Spinal cord (tissue), 10 donors: Measurements from ENCODE around the gene USP3. TPM values are rescaled to one million over a fixed set of nuclear protein-coding genes. Genes with fewer than 3 reads are reported as not detected.
A peak's percentile ranks its signal among the peaks of the same experiment; 100 is the strongest.

Experiments used
- DNase-seq, 6 donors: peaks; one replicate each; pipeline versions ENCODE4 v3.0.0 to v3.0.0-alpha.2; 2013 to 2015; ENCODE audit warnings: low spot score in 6 of 6, low read depth in 4 of 6
- H3K27ac ChIP-seq: one replicate; pipeline ENCODE4 v1.5.1; 2013; ENCODE audit warnings: low read depth, low read length, control low read depth
- H3K27me3 ChIP-seq: one replicate; pipeline ENCODE4 v1.6.1; 2013; ENCODE audit warnings: low read length; ENCODE audit not compliant: control insufficient read depth, insufficient read depth
- H3K36me3 ChIP-seq: one replicate; pipeline ENCODE4 v1.6.1; 2013; ENCODE audit warnings: low read length; ENCODE audit not compliant: control insufficient read depth, insufficient read depth
- H3K4me1 ChIP-seq: one replicate; pipeline ENCODE4 v1.6.1; 2013; ENCODE audit warnings: low read length; ENCODE audit not compliant: control insufficient read depth, insufficient read depth
- H3K4me3 ChIP-seq: one replicate; pipeline ENCODE4 v1.5.1; 2013; ENCODE audit warnings: low read depth, low read length, control low read depth
- H3K9me3 ChIP-seq: one replicate; pipeline ENCODE4 v1.6.1; 2013; ENCODE audit warnings: low read length; ENCODE audit not compliant: control insufficient read depth, insufficient read depth
- WGBS: methylation state at CpG from one replicate; pipeline ENCODE4 v1.1.5; 2013; ENCODE audit warnings: missing lambda C conversion rate; ENCODE audit not compliant: insufficient coverage; 5-methylcytosine and 5-hydroxymethylcytosine counted together
- polyA plus RNA-seq, 2 donors: library from polyadenylated mRNA; unstranded; fragments of 120-200 nt; gene quantifications; one replicate each; pipeline ENCODE4 v1.2.1, GENCODE V29; 2013; ENCODE audit not compliant: insufficient read length in 2 of 2
- total RNA-seq, 2 donors: library from RNA; depleted of rRNA in 1 of 2; stranded (reverse); fragments of 120-200 nt in 1 of 2; fragments of >200 nt in 1 of 2; gene quantifications; one replicate each; pipeline versions ENCODE4 v1.2.3 to v1.2.4, GENCODE V29; 2013 to 2014
- donor health status: healthy.

The USP3 gene
- total and polyA plus RNA-seq, 4 donors = 38.1 to 65.7 (median 49.9) TPM

- H3K27me3 ChIP-seq = no peaks in the 10 kb centered on the region
- DNase-seq = peak in 2 of 6 donors; percentile 87 to 90
- no peaks in the 10 kb centered on the region for H3K36me3 ChIP-seq
- H3K27ac ChIP-seq = peak overlapping the region; percentile 67
- H3K9me3 ChIP-seq = no peaks in the 10 kb centered on the region
- H3K4me3 ChIP-seq = no peak overlapping the region
- H3K4me1 ChIP-seq = peaks cover 45% of the 10 kb centered on the region
These were observed 41.4 kb upstream of the USP3 start for GRCh38 chr15:63463036-63463435.

GRCh38 chr15:63463793-63464192 is 40.6 kb upstream of the USP3 start:
- no peak for DNase-seq
- Histone ChIP-seq H3K4me3 (no peak overlapping the region), H3K4me1 (peaks cover 45% of the 10 kb centered on the region), H3K36me3 (no peaks in the 10 kb centered on the region), H3K27ac (peak overlapping the region; percentile 67), H3K9me3 (no peaks in the 10 kb centered on the region), H3K27me3 (no peaks in the 10 kb centered on the region)
- WGBS = 47% methylated on average over 3 of the region's 5 CpGs

GRCh38 chr15:63465104-63465503 is 39.3 kb upstream of the USP3 start:
- Histone ChIP-seq H3K9me3 (no peaks in the 10 kb centered on the region), H3K27ac (no peak overlapping the region), H3K4me3 (no peak overlapping the region), H3K36me3 (no peaks in the 10 kb centered on the region), H3K27me3 (no peaks in the 10 kb centered on the region), H3K4me1 (peaks cover 44% of the 10 kb centered on the region)
- peak in 2 of 6 donors; percentile 83 to 87 for DNase-seq

- WGBS = 39% methylated on average over 2 of the region's 8 CpGs
- DNase-seq = peak in 2 of 6 donors; percentile 75 to 79
- Histone ChIP-seq H3K27ac (peak overlapping the region; percentile 64), H3K9me3 (no peaks in the 10 kb centered on the region), H3K27me3 (no peaks in the 10 kb centered on the region), H3K4me3 (no peak overlapping the region), H3K4me1 (peaks cover 32% of the 10 kb centered on the region), H3K36me3 (no peaks in the 10 kb centered on the region)
These were observed 37.8 kb upstream of the USP3 start for GRCh38 chr15:63466378-63467192.

GRCh38 chr15:63469190-63469589 is 35.2 kb upstream of the USP3 start:
- WGBS = 97% methylated on average over 3 of the region's 5 CpGs
- no peak overlapping the region for H3K27ac ChIP-seq
- H3K27me3 ChIP-seq = no peaks in the 10 kb centered on the region
- no peaks in the 10 kb centered on the region for H3K9me3 ChIP-seq
- H3K4me3 ChIP-seq = no peak overlapping the region
- DNase-seq = no peak
- H3K4me1 ChIP-seq = peaks cover 24% of the 10 kb centered on the region
- no peaks in the 10 kb centered on the region for H3K36me3 ChIP-seq

- H3K9me3 ChIP-seq = no peaks in the 10 kb centered on the region
- peaks cover 22% of the 10 kb centered on the region for H3K4me1 ChIP-seq
- no peak overlapping the region for H3K4me3 ChIP-seq
- H3K36me3 ChIP-seq = no peaks in the 10 kb centered on the region
- H3K27me3 ChIP-seq = no peaks in the 10 kb centered on the region
- no peak overlapping the region for H3K27ac ChIP-seq
- DNase-seq = no peak
- 0% methylated on average over 1 of the region's 2 CpGs for WGBS
These were observed 34.4 kb upstream of the USP3 start for GRCh38 chr15:63469984-63470383.

GRCh38 chr15:63473007-63473748 is 31.2 kb upstream of the USP3 start:
- peak overlapping the region; percentile 80 for H3K27ac ChIP-seq
- no peaks in the 10 kb centered on the region for H3K9me3 ChIP-seq
- H3K27me3 ChIP-seq = no peaks in the 10 kb centered on the region
- H3K36me3 ChIP-seq = no peaks in the 10 kb centered on the region
- no peak for DNase-seq
- 95% methylated on average over 4 of the region's 9 CpGs for WGBS
- no peak overlapping the region for H3K4me3 ChIP-seq
- H3K4me1 ChIP-seq = peaks cover 25% of the 10 kb centered on the region

- Histone ChIP-seq H3K4me3 (no peak overlapping the region), H3K36me3 (no peaks in the 10 kb centered on the region), H3K9me3 (no peaks in the 10 kb centered on the region), H3K27me3 (no peaks in the 10 kb centered on the region), H3K4me1 (peaks cover 25% of the 10 kb centered on the region), H3K27ac (peak overlapping the region; percentile 80)
- DNase-seq = no peak
- 100% methylated on average over 1 of the region's 1 CpG for WGBS
These were observed 30.7 kb upstream of the USP3 start for GRCh38 chr15:63473749-63473998.

- no peaks in the 10 kb centered on the region for H3K9me3 ChIP-seq
- WGBS = 36% methylated on average over 4 of the region's 4 CpGs
- H3K4me1 ChIP-seq = peaks cover 25% of the 10 kb centered on the region
- H3K27ac ChIP-seq = peak overlapping the region; percentile 80
- no peak overlapping the region for H3K4me3 ChIP-seq
- no peaks in the 10 kb centered on the region for H3K27me3 ChIP-seq
- peak in 1 of 6 donors; percentile 75 for DNase-seq
- no peaks in the 10 kb centered on the region for H3K36me3 ChIP-seq
These were observed 30.2 kb upstream of the USP3 start for GRCh38 chr15:63473999-63474809.
